MM.1S (cell line): ENCODE measurements around the gene LRRC45.

Experiments used
- CTCF ChIP-seq: fragments of 300-600 bp; sonication (generic); IDR thresholded peaks from 2 replicates; pipeline ENCODE4 v1.5.1; 2016; ENCODE audit warnings: antibody characterized with exemption, low read length, mixed read lengths
- EZH2 ChIP-seq: fragments of 300-600 bp; sonication (generic); optimal IDR thresholded peaks from 2 replicates; pipeline ENCODE3; 2017; ENCODE audit warnings: low read depth, mild to moderate bottlenecking, antibody characterized with exemption, low read length, mixed read lengths
- EZH2phosphoT487 ChIP-seq: fragments of 300-600 bp; sonication (generic); IDR thresholded peaks from 2 replicates; pipeline ENCODE4 v1.6.1; 2018; ENCODE audit warnings: antibody characterized with exemption, low read length

DNA sequence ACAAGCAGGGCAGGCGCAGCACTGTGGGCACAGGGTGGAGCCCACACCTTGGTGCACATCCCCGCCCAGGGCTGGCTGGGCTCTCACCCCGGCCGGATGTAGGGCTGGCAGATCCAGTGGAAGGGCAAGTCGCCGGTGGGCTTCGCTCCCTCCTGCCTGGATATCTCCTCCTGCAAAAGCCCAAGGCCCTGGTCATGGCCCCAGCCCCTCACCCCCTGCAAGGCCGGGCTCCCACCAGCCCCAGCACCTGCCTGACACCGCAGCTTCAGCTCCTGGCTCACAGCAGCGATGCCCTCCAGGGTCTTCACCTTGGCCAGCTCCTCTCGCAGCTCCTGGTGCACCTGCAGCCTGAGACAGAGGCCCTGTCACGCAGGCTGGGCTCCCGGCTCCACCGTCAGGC lies 37.5 kb downstream of the LRRC45 start:
- TF ChIP-seq CTCF: no peak
- no peak for TF ChIP-seq EZH2
- no peak for TF ChIP-seq EZH2phosphoT487
